ENCODE results near the gene USP3.

USP3 gene, protein sequence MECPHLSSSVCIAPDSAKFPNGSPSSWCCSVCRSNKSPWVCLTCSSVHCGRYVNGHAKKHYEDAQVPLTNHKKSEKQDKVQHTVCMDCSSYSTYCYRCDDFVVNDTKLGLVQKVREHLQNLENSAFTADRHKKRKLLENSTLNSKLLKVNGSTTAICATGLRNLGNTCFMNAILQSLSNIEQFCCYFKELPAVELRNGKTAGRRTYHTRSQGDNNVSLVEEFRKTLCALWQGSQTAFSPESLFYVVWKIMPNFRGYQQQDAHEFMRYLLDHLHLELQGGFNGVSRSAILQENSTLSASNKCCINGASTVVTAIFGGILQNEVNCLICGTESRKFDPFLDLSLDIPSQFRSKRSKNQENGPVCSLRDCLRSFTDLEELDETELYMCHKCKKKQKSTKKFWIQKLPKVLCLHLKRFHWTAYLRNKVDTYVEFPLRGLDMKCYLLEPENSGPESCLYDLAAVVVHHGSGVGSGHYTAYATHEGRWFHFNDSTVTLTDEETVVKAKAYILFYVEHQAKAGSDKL

GRCh38 chr15:63504247-63504978, at the start of gene USP3:
TSS of gene USP3 (plus strand) at chr15:63504593. CDS start at chr15:63504740, 147 bp downstream.
- H3K4me3 ChIP-seq (ENCODE audit: low read length): peak within 1 kb of the TSS; percentile 99
- H3K4me1 ChIP-seq (ENCODE audit: insufficient read depth, low read length): peaks cover 33% of the 10 kb centered on the region
- H2AFZ ChIP-seq (ENCODE audit: low read depth, low read length): peak within 1 kb of the TSS; percentile 94
- H3K27me3 ChIP-seq (ENCODE audit: insufficient read depth, low read length): no peaks in the 10 kb centered on the region
- H3K9me3 ChIP-seq (ENCODE audit: low read length): no peaks in the 10 kb centered on the region
- no peaks in the 10 kb centered on the region for H3K36me3 ChIP-seq (ENCODE audit: insufficient read depth, low read length)

- no peaks in the 10 kb centered on the region for H3K36me3 ChIP-seq (ENCODE audit: insufficient read depth, low read length)
- no peak overlapping the region for H3K4me3 ChIP-seq (ENCODE audit: low read length)
- no peak overlapping the region for H2AFZ ChIP-seq (ENCODE audit: low read depth, low read length)
- H3K27me3 ChIP-seq (ENCODE audit: insufficient read depth, low read length): no peaks in the 10 kb centered on the region
- no peaks in the 10 kb centered on the region for H3K4me1 ChIP-seq (ENCODE audit: insufficient read depth, low read length)
- H3K9me3 ChIP-seq (ENCODE audit: low read length): peaks cover 2% of the 10 kb centered on the region
These were observed 48.1 kb upstream of the USP3 start for GRCh38 chr15:63456258-63456657.

GRCh38 chr15:63457379-63457778, 47.0 kb upstream of the USP3 start:
- Histone ChIP-seq H3K4me3 (ENCODE audit: low read length) (no peak overlapping the region), H3K4me1 (ENCODE audit: insufficient read depth, low read length) (peaks cover 2% of the 10 kb centered on the region), H2AFZ (ENCODE audit: low read depth, low read length) (no peak overlapping the region), H3K27me3 (ENCODE audit: insufficient read depth, low read length) (no peaks in the 10 kb centered on the region), H3K36me3 (ENCODE audit: insufficient read depth, low read length) (no peaks in the 10 kb centered on the region), H3K9me3 (ENCODE audit: low read length) (peaks cover 2% of the 10 kb centered on the region)

GRCh38 chr15:63458026-63458425, 46.4 kb upstream of the USP3 start:
- no peak overlapping the region for H3K4me3 ChIP-seq (ENCODE audit: low read length)
- H2AFZ ChIP-seq (ENCODE audit: low read depth, low read length): no peak overlapping the region
- peaks cover 8% of the 10 kb centered on the region for H3K4me1 ChIP-seq (ENCODE audit: insufficient read depth, low read length)
- no peaks in the 10 kb centered on the region for H3K36me3 ChIP-seq (ENCODE audit: insufficient read depth, low read length)
- H3K9me3 ChIP-seq (ENCODE audit: low read length): peaks cover 2% of the 10 kb centered on the region
- H3K27me3 ChIP-seq (ENCODE audit: insufficient read depth, low read length): no peaks in the 10 kb centered on the region

DNA sequence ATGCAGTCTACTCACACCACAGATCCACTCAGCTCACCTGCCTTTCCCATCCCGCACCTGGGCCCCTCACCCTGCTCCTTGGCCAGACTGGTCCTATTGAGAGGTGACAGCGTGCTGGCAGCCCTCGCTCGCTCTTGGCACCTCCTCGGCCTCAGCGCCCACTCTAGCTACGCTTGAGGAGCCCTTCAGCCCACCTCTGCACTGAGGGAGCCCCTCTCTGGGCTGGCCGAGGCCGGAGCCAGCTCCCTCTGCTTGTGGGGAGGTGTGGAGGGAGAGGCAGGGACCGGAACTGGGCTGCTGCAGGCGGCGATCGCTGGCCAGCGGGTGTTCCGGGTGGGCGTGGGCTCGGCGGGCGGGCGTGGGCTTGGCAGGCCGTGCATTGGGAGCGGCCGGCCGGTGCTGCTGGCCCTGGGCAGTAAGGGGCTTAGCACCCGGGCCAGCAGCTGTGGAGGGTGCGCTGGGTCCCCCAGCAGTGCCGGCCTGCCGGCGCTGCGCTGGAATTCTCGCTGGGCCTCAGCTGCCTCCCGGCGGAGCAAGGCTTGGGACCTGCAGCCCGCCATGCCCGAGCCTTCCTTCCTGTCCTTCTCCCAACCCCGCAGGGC, 45.5 kb upstream of the USP3 start:
- Histone ChIP-seq H3K27me3 (ENCODE audit: insufficient read depth, low read length) (no peaks in the 10 kb centered on the region), H3K36me3 (ENCODE audit: insufficient read depth, low read length) (no peaks in the 10 kb centered on the region), H3K4me3 (ENCODE audit: low read length) (no peak overlapping the region), H3K4me1 (ENCODE audit: insufficient read depth, low read length) (peaks cover 14% of the 10 kb centered on the region), H3K9me3 (ENCODE audit: low read length) (peaks cover 2% of the 10 kb centered on the region), H2AFZ (ENCODE audit: low read depth, low read length) (no peak overlapping the region)

DNA sequence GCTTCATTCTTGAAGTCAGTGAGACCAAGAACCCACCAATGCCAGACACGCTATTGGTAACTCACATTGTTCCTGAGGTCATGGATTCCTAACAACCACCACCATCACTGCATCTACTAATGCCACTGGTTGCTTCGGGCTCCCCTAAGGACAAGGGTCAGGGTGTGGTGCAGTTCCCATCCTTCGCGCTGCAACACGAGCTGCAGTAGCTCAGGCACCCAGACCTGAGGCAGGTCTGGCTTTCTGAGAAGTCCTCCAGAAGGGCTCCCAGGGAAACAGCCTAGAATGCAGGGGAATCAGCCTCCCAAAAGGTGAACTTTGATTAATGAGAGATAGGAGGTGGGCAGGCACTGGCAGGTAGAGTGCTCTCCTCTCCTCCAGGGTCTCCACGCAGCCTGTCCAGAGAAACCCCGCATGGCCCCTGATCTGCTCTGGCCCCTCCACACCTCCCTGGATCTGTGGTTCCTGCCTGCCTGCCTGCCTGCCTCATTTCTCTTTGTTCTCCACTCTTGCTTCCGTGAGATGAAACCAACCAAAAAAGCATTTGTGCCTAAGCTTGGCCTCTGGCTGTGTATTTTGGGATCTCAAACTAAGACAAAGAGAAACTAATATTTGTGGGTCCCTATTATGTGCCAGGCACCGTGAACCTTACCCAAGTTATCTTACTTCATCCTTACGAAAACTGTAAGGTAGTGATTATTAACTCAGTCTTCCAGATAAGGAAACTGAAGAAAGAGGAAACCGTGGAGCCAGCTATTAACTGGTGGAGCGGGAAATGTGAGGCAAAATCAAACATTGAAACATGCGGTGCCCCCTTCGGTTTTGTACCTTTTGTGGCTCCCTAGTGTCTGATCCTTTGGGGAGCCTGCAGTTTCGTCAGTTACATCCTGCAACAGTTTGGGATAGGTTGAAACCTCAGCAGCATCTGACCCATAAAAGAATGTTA, 43.9 kb upstream of the USP3 start:
- H3K4me1 ChIP-seq (ENCODE audit: insufficient read depth, low read length): peaks cover 19% of the 10 kb centered on the region
- H3K36me3 ChIP-seq (ENCODE audit: insufficient read depth, low read length): no peaks in the 10 kb centered on the region
- H2AFZ ChIP-seq (ENCODE audit: low read depth, low read length): no peak overlapping the region
- peaks cover 2% of the 10 kb centered on the region for H3K9me3 ChIP-seq (ENCODE audit: low read length)
- no peak overlapping the region for H3K4me3 ChIP-seq (ENCODE audit: low read length)
- H3K27me3 ChIP-seq (ENCODE audit: insufficient read depth, low read length): no peaks in the 10 kb centered on the region

GRCh38 chr15:63461230-63461985, 43.0 kb upstream of the USP3 start:
- Histone ChIP-seq H3K4me1 (ENCODE audit: insufficient read depth, low read length) (peaks cover 21% of the 10 kb centered on the region), H3K4me3 (ENCODE audit: low read length) (no peak overlapping the region), H2AFZ (ENCODE audit: low read depth, low read length) (no peak overlapping the region), H3K9me3 (ENCODE audit: low read length) (peaks cover 2% of the 10 kb centered on the region), H3K27me3 (ENCODE audit: insufficient read depth, low read length) (no peaks in the 10 kb centered on the region), H3K36me3 (ENCODE audit: insufficient read depth, low read length) (no peaks in the 10 kb centered on the region)

GRCh38 chr15:63462088-63462487, 42.3 kb upstream of the USP3 start:
- Histone ChIP-seq H3K9me3 (ENCODE audit: low read length) (peaks cover 2% of the 10 kb centered on the region), H3K4me3 (ENCODE audit: low read length) (no peak overlapping the region), H2AFZ (ENCODE audit: low read depth, low read length) (no peak overlapping the region), H3K27me3 (ENCODE audit: insufficient read depth, low read length) (no peaks in the 10 kb centered on the region), H3K36me3 (ENCODE audit: insufficient read depth, low read length) (no peaks in the 10 kb centered on the region), H3K4me1 (ENCODE audit: insufficient read depth, low read length) (peaks cover 21% of the 10 kb centered on the region)

DNA sequence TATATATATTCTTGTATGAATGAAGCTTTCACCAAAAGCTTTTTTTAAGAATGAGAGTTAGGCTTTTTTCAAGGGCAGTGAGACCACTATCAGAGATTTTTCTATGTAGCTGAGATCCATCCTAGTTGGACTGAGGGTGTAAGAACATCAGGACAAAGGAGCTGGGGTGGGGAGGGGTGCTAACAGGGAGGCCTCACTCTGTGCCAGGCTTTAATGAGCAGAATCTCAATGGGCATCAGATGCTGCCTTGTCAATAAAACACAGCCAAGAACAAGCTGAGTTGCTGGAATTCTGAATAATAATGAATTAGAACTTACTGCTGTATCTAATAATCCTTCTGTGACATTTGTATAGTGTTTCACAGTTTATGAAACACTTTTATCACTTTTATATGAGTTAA, 41.4 kb upstream of the USP3 start:
- Histone ChIP-seq H3K4me3 (ENCODE audit: low read length) (no peak overlapping the region), H3K36me3 (ENCODE audit: insufficient read depth, low read length) (no peaks in the 10 kb centered on the region), H3K9me3 (ENCODE audit: low read length) (peaks cover 2% of the 10 kb centered on the region), H3K4me1 (ENCODE audit: insufficient read depth, low read length) (peaks cover 21% of the 10 kb centered on the region), H3K27me3 (ENCODE audit: insufficient read depth, low read length) (no peaks in the 10 kb centered on the region), H2AFZ (ENCODE audit: low read depth, low read length) (peak overlapping the region; percentile 60)

GRCh38 chr15:63463793-63464192, 40.6 kb upstream of the USP3 start:
- Histone ChIP-seq H3K36me3 (ENCODE audit: insufficient read depth, low read length) (no peaks in the 10 kb centered on the region), H3K4me3 (ENCODE audit: low read length) (no peak overlapping the region), H3K9me3 (ENCODE audit: low read length) (no peaks in the 10 kb centered on the region), H3K27me3 (ENCODE audit: insufficient read depth, low read length) (no peaks in the 10 kb centered on the region), H2AFZ (ENCODE audit: low read depth, low read length) (no peak overlapping the region), H3K4me1 (ENCODE audit: insufficient read depth, low read length) (peaks cover 21% of the 10 kb centered on the region)

DNA sequence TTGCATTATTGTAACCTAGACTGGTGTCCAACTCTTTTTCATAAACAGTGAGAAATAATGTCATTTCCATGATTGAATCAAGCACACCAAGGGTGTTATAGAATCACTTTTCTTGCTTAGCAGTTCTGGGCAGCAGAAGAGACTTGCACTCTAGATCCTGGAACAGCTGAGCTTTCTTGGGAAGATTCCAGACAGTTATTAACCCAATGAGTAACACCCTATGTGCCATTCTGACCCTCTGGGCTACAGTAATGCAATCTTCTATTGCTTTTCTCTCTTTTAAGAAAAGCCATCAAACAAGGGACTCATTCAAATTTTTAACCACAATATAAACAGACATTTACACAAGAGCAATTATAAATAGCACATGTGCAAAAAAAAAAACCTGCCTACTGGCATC, 39.3 kb upstream of the USP3 start:
- H3K4me3 ChIP-seq (ENCODE audit: low read length): no peak overlapping the region
- H3K4me1 ChIP-seq (ENCODE audit: insufficient read depth, low read length): peaks cover 21% of the 10 kb centered on the region

More for the DNA sequence above, 39.3 kb upstream of the USP3 start:
- Histone ChIP-seq H3K9me3 (ENCODE audit: low read length) (no peaks in the 10 kb centered on the region), H3K27me3 (ENCODE audit: insufficient read depth, low read length) (no peaks in the 10 kb centered on the region), H3K36me3 (ENCODE audit: insufficient read depth, low read length) (no peaks in the 10 kb centered on the region), H2AFZ (ENCODE audit: low read depth, low read length) (no peak overlapping the region)
